Left renal cortex interstitium (tissue), 4 donors: ENCODE results near the gene EEF2. TPM values are rescaled to one million over a fixed set of nuclear protein-coding genes. Genes with fewer than 3 reads are reported as not detected.
"Not testable (repeated sequence)": the region's sequence is repeated elsewhere in the genome, so short reads cannot be mapped to it uniquely, and the experiment has no call there.

Experiments
- DNase-seq, 4 donors: peaks; one replicate each; pipeline ENCODE4 v3.0.0-alpha.2; 2013; ENCODE audit warnings: low read depth in 4 of 4, low spot score in 2 of 4, missing footprints in 1 of 4
- polyA plus RNA-seq, 4 donors: library from polyadenylated mRNA; unstranded; fragments of 120-200 nt; gene quantifications; one replicate each; pipeline ENCODE4 v1.2.1, GENCODE V29; 2013; ENCODE audit not compliant: insufficient read length in 4 of 4

EEF2 gene
- polyA plus RNA-seq, 4 donors: 1,516 to 2,178 (median 1,698) TPM

DNA sequence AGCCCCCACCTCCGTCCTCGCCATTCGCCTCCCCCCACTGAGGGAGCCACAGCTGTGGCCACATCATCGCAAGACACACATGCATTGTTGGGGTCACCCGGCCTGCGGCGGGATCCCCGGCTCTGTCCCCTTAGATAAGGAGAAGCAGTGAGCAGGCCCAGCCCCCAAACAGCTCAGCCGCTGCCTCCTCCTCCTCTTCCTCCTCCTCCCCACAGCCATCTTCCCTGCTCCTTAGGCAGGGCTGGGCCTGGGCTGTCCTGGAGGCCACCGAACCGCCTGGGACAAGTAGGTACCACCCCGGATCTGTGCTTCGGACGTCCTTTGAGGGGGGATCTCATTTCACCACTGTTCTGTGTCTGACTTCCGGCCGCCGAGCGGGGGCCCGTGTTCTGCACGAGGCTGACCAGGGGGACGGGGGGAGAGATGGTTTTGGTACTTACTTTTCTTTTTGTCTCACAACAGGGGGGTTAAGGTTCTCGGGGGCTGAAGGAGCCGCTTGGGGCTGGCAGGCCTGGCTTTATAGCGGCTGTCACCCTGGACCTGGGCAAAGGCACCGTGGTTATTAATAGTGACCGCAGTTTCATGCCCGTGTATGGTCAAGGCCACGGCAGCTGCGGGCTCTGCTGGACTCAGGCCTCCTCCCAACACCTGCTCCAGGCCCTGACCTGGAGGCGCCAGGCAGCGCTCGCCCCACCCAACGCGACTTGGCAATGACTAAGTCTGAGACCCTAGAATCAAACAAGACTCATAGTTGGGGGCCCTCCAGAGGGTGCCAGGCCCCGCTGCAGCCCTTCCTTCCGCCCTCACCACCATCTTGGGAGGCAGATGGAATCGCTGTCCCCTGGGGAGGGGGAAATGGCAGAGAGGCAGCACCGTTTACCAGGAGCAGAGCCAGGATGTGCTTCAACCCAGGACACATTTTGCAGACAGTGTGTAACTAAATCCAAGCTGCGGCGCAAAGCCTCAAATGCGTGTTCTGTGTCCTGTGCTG lies 34.1 kb downstream of the EEF2 start:
- DNase-seq: no peak

DNA sequence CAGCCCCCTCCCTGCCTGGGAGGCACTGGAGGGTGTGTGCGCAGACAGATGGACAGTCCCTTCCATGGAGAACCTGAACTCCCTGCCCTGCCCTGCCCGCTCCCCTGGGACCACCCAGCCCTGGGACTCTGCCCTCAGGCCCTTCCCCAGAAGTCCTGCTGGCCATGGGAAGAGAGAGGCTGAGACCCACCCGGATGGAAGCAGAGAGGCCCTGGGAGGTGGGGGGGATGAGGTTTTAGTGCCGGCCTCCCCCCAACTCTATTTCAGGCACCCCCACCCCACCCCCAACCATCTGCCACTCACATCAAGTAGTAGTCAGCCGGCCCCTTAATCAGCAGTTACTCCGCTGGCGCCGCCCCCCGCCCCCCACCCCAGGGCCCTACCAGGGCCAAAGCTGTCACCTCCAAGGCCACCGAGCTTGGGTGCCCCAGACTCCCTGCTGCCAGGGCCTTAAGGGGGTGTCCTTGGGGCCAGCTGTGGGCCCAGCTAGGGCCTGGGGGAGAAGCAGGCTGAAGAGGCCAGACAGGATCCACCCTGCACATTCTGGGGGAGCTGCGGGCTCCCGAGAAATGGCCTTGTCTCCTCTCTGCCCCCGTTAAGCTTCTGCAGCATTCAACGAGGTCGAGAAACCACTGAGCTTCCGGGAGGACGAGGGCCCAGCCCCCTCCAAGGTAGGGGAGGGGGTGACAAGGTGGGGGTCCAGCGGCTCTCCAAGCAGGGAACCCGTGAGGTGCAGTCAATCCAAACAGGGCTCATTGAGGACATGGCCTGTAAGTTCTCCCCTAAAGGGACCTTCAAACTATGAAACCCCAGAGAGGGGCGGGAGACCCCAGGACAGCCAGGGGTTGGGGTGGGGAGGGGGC lies 35.0 kb downstream of the EEF2 start:
- DNase-seq: no peak

DNA sequence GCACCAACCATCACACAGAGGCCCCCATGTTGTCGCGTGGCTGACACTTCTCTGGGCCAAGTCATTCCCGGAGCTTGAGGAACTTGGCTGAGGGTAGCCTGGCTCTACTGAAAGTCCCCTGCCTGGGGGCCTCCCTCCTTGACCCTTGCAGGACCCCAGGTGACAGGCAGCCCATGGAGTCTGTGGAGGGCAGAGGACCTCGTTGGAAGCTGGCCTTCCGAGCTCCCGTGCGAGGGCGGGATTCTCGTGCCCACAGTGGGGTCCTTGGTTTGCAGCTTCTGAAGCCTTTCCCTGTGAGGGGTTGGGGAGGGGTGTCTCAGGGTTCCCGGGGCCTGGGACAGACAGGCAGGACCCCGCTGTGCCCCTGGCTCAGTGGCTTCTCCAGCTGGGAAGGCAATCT lies 36.0 kb downstream of the EEF2 start:
- no peak for DNase-seq

DNA sequence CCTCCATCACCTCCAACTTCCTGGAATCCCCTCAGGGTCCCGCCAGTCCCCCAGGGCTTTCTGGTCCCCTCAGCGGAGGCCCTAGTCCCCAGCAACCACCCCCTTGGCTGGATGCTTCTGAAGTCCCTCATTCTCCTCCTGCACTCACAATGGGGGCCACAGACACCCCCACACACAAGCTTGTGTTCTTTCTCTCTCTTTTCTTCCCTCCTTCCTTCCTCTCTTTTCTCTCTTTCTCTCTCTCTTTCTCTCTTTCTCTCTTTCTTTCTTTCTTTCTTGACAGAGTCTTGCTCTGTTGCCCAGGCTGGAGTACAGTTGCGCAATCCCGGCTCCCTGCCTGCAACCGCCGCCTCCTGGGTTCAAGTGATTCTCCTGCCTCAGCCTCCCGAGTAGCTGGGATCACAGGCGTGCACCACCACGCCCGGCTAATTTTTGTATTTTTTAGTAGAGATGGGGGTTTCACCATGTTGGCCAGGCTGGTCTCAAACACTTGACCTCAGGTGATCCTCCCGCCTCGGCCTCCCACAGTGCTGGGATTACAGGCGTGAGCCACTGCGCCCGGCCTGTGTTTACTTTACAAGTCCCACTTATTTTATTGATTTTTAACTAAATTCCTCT lies 37.8 kb downstream of the EEF2 start:
- not testable (repeated sequence) for DNase-seq

DNA sequence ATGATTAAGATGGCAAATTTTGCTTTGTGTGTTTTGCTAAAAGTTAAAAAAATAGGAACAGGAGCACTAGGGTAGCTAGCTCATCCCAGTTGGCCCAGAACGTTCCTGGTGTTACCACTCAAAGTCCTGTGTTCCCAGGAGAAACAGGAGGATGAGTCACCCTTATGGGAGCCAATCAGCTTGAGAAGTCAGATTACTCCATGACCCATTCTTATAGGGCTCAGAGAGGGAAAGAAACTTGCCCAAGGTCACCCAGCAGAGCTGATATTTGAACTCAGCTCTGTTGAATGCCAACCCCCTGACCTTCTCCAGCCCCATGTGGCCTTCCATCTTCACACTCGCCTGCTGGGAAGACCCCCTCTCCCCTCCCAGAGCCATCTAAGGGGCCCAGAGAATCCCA lies 39.4 kb downstream of the EEF2 start:
- no peak for DNase-seq

DNA sequence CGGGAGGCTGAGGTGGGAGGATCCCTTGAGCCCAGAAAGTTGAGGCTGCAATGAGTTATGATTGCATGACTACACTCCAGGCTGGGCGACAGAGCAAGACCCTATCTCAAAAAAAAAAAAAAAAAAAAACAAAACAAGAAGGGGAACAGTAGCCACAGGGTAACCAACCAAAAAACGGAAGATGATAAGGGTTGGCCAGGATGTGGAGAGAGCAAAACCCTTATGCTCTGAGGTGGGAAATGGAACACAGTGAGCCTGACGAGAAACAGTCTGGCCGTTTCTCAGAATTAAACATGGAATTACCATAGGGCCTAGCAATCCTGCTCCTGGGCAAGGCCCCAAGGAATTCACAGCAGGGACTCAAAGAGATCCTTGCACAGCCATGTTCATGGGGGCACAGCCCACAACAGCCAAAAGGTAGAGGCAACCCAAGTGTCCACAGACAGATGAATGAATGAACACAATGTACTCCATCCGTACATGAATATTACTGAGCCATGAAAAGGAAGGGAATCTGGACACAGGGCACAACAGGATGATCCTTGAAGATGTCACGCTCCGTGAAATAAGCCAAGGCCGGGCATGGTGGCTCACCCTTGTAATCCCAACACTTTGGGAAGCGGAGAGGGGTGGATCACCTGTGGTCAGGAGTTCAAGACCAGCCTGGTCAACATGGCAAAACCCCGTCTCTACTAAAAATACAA lies 41.1 kb downstream of the EEF2 start:
- DNase-seq: no peak

DNA sequence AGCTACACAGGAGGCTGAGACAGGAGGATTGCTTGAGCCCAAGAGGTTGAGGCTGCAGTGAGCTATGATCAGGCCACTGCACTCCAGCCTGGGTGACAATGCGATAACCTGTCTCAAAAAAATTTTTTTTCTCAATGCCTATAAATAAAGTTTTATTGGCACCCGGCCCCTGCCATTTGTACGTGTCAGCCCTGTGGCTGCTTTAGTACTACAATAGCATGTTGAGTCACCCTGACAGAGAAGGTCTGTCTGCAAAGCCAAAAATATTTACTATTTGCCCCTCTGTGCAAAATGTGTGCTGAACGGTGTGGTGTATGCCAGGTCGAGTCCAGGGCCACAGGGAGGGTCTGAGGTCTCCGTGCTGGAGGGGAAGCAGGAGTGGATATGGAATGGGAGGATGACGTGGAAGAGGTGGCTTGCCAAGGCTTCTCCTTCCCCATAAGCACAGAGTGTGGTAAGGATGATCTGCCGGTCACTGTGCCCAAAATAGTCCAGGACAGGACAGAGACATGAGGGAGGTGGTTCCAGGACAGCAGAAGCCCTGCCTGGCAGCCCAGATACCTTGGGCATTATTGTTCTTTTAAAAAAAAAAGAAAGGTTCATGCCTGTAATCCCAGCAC lies 42.4 kb downstream of the EEF2 start:
- DNase-seq: no peak

DNA sequence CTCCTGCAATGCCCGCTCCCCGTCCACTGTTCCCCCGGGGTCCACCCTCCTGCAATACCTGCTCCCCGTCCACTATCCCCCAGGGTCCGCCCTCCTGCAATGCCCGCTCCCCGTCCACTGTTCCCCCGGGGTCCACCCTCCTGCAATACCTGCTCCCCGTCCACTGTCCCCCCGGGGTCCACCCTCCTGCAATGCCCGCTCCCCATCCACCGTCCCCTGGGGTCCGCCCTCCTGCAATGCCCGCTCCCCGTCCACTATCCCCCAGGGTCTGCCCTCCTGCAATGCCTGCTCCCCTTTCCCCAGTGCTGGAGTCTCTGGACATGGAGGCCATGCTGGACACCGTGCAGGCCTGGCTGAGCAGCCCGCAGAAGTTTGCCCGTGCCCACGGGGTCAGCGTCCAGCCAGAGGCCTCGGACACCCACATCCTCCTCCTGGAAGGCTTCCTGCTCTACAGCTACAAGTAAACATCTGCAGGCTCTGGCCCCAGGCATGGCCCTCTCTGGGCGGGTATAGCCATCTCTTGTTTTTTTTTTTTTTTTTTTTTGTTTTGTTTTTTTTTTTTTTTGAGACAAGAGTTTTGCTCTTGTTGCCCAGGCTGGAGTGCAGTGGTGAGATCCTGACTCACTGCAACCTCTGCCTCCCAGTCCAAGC lies 46.8 kb downstream of the EEF2 start:
- not testable (repeated sequence) for DNase-seq

DNA sequence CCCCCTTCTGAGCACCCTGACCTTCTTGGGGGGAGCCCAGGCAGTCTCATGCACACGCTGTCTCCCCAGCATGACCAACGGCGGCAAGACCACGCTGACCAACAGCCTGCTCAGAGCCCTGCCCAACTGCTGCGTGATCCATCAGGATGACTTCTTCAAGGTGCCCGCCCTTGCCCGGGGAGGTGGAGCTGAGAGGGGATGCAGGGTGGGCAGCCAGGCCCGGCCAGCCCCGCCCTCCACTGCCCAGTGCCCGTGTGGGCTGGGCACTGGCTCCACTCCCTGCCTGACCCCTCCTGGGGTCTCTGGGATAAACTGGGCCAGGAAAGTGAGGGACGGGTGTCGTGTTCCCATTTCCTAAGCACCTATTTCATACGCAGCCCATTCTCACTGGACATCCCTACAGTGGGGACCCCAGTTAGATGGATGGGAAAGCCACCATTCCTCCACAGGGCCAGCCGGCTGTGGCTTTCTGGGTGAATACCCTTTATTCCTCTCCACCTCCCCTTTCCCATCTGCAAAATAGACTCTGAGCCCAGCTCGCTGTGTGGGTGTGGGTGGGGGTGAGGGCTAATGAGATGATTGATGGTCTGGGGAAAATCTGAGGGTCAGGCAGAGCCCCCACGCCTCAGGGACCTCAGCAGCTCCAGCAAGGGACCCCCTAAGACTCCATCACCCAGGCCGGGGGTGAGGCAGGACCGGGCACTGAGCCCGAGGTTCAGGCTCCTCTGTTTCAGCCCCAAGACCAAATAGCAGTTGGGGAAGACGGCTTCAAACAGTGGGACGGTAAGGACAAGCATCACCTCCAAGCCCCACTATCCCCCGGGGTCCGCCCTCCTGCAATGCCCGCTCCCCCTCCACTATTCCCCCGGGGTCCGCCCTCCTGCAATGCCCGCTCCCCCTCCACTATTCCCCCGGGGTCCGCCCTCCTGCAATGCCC lies 48.5 kb downstream of the EEF2 start:
- no peak for DNase-seq

DNA sequence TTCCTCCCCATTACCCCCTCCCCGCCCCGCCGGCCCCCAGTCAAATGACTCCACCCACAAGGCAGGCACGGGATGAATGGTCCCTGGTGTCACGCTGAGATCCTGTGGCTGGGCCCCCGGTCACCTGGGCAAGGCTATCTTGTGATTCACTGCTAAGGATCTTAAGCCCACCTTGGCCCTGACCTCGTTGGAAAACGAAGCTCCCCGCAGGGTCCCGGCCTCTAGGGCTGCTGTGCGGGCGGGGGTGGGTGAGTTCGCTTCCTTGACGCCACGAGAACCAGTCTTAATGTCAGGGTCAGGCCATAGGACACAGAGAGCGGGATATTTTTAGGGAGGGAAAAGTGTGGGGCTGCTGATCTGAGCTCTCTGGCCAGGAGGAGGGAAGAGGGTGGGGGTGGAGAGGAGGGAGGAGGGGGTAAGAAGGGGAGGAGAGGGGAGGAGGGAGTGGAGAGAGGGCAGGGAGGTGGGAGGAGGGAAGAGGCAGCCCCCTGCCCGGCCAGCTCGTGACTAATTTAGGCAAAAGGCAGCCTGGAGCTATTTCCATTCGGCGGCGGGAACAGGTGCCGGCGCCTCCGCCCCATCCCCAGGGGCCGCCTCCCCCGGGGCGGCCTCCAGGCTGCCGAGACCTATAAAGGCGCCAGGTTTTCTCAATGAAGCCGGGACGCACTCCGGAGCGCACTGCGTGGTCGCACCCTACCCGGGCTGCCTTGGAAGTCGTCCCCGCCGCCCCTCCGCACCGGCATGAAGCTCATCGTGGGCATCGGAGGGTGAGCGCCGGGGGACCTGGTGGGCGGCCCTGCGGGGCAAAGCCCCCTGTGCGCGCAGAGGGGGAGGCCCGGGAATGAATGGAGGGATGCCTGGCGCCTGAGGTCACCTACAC lies 52.1 kb downstream of the EEF2 start, which contains the start of gene NMRK2:
Gene NMRK2 (plus strand): TSS at position 139 of the 880 bp plus-strand sequence. CDS start 603 bp downstream, at position 742.
- no peak for DNase-seq

DNA sequence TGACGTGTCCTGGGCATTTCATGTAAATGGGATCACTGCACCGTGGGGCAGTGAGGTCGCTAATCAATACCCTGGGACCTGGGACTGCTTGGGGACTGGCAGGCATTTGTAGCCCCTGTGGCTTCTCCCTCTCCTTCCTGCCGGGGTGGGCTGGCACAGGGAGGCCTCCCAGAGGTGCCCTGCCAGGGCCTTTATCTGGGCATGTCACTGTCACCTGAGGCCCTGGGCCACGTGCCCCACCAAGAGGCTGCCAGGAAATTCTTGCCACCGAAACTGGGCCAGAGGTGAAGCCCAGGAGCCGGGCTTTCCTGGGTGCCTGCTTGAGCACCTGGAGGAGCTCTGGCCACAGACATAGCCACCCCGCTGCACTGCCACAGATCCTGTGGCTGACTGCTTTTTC lies 54.2 kb downstream of the EEF2 start:
- DNase-seq: no peak

Other genes with a start within 250 kb of the EEF2 start
- 10 to 100 TPM; 12.8 to 25.4 (median 19.9) TPM for gene APBA3, start 223.8 kb downstream of the EEF2 start, polyA plus RNA-seq
- gene MRPL54, start 222.8 kb downstream of the EEF2 start, polyA plus RNA-seq: 10 to 100 TPM; 30.6 to 58.9 (median 37.0) TPM
- under 1 TPM in 1 of 4 donors, not detected in 3; 0.06 TPM for gene RAX2, start 213.2 kb downstream of the EEF2 start, polyA plus RNA-seq
- 1 to 10 TPM in 3 of 4 donors, under 1 TPM in 1; 0.96 to 2.1 (median 1.8) TPM for gene MATK, start 199.1 kb downstream of the EEF2 start, polyA plus RNA-seq
- 1 to 10 TPM; 1.2 to 2.8 (median 1.8) TPM for gene ZFR2, start 116.4 kb downstream of the EEF2 start, polyA plus RNA-seq
- gene ATCAY, start 104.8 kb downstream of the EEF2 start, polyA plus RNA-seq: under 1 TPM; 0.16 to 0.95 (median 0.53) TPM
- under 1 TPM in 3 of 4 donors, not detected in 1; 0.16 to 0.25 (median 0.18) TPM for gene NMRK2, start 52.4 kb downstream of the EEF2 start, polyA plus RNA-seq
- gene DAPK3, start 14.4 kb downstream of the EEF2 start, polyA plus RNA-seq: 10 to 100 TPM; 34.4 to 52.3 (median 47.1) TPM
- gene PIAS4, start 22.3 kb upstream of the EEF2 start, polyA plus RNA-seq: 10 to 100 TPM; 29.0 to 50.9 (median 36.3) TPM
- 10 to 100 TPM in 3 of 4 donors, 1 to 10 TPM in 1; 7.6 to 15.6 (median 11.8) TPM for gene ZBTB7A, start 81.4 kb upstream of the EEF2 start, polyA plus RNA-seq
- 100 to 1,000 TPM in 3 of 4 donors, 10 to 100 TPM in 1; 81.9 to 151 (median 130) TPM for gene MAP2K2, start 138.7 kb upstream of the EEF2 start, polyA plus RNA-seq
- 1 to 10 TPM in 3 of 4 donors, under 1 TPM in 1; 0.65 to 1.7 (median 1.4) TPM for gene CREB3L3, start 168.2 kb upstream of the EEF2 start, polyA plus RNA-seq
- 10 to 100 TPM; 14.8 to 28.3 (median 22.7) TPM for gene SIRT6, start 197.1 kb upstream of the EEF2 start, polyA plus RNA-seq
- 1 to 10 TPM in 3 of 4 donors, under 1 TPM in 1; 0.95 to 1.8 (median 1.4) TPM for gene ANKRD24, start 197.2 kb upstream of the EEF2 start, polyA plus RNA-seq
- under 1 TPM; 0.18 to 0.68 (median 0.51) TPM for gene EBI3, start 244.1 kb upstream of the EEF2 start, polyA plus RNA-seq